Vagina (tissue), 2 donors: ENCODE data around the gene STXBP5. TPM values are rescaled to one million over a fixed set of nuclear protein-coding genes. Genes with fewer than 3 reads are reported as not detected.

Source experiments
- DNase-seq, 2 donors: peaks; one replicate each; pipeline ENCODE4 v3.0.0-alpha.2; 2017; ENCODE audit errors: extremely low spot score in 2 of 2
- H3K27ac ChIP-seq: fragments of 200-600 bp; sonication (generic); one replicate; pipeline ENCODE4 v1.5.1; 2019
- H3K27me3 ChIP-seq: fragments of 200-600 bp; sonication (generic); one replicate; pipeline ENCODE4 v1.5.1; 2019
- H3K36me3 ChIP-seq, 2 donors: fragments of 200-600 bp; sonication (generic); one replicate each; pipeline ENCODE4 v1.5.1; 2017 to 2019
- H3K4me1 ChIP-seq: fragments of 200-600 bp; sonication (generic); one replicate; pipeline ENCODE4 v1.5.1; 2019
- H3K4me3 ChIP-seq, 2 donors: fragments of 200-600 bp; sonication (generic); 1 replicate in 1 of 2; 2 replicates in 1 of 2; pipeline ENCODE4 v1.5.1; 2016 to 2019
- H3K9me3 ChIP-seq: fragments of 200-600 bp; sonication (generic); one replicate; pipeline ENCODE4 v1.5.1; 2019
- CTCF ChIP-seq, 3 experiments: fragments of 450-650 bp in 2 of 3; fragments of 200-600 bp in 1 of 3; sonication (generic) in 1 of 3; IDR thresholded peaks; one replicate each; pipeline ENCODE4 v1.5.1; 2017 to 2019; ENCODE audit warnings: antibody characterized with exemption in 3 of 3, mild to moderate bottlenecking in 2 of 3, moderate library complexity in 2 of 3
- POLR2A ChIP-seq, 2 donors: fragments of 450-650 bp; IDR thresholded peaks; one replicate each; pipeline ENCODE4 v1.6.1; 2017; ENCODE audit warnings: antibody characterized with exemption in 2 of 2, mild to moderate bottlenecking in 2 of 2, moderate library complexity in 2 of 2
- POLR2AphosphoS5 ChIP-seq, 2 donors: sonication (generic); formaldehyde crosslinking; IDR thresholded peaks; one replicate each; pipeline ENCODE4 v1.9.0; 2017; ENCODE audit warnings: antibody characterized with exemption in 2 of 2, mild to moderate bottlenecking in 2 of 2, low read depth in 1 of 2; ENCODE audit not compliant: insufficient read depth in 1 of 2
- intact Hi-C: fragments of 100-400 bp; cut with DNase I; formaldehyde crosslinking; loops from one replicate; pipeline ENCODE4 v1.15.1; 2023
- total RNA-seq: library from RNA; depleted of rRNA; stranded (reverse); fragments of >200 nt; gene quantifications from one replicate; pipeline ENCODE4 v1.2.3, GENCODE V29; 2016

STXBP5 gene
- total RNA-seq, 1 donor from 2014 or later, result 33.9 TPM

DNA sequence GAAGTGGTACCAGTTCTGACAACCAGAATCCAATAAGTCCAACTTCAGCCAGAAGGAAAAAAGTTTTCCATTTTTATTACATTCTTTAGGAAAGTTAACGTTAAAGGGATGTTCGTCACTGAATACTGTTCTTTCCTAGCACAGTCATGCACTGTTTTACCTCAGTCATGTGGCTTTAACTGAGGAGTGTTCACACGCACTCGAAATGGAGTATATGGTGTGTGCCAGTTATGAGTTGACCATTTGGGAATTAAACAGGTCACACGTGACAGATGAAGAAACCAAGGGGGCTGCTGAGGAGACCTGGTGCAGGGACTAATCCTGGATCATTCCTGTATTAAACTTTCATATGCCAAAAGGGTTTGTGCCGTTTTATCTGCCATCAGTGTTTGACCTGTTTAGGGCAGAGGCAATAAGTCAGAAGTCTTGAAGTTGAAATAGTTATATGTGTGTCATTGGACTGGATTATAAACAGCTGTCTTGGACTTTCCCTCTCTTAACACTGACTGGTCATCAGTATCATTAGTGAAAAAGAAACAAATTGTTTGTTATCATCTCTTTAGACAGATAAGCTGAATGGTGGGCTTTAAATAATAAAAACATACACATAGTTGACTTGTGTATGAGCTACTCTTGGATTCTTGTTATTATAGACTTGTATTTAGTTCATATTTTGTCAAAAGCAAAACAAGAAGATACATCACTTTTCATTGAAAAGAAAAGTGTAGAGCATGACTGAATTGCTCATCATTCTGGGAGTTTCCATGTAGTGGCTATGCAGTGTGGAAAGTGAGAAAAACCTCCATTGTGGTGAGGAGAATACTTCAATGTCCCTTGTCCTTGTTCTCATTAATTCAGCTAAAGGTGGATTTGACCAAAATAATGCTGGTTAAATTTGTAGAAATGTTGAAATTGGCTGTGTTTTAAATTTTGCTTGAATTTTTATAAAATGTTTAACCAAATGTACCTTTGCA lies 180.8 kb downstream of the STXBP5 start:
- Histone ChIP-seq H3K27me3 (no peaks in the 10 kb centered on the region), H3K4me1 (no peaks in the 10 kb centered on the region), H3K27ac (no peak overlapping the region), H3K4me3 (no peak overlapping the region), H3K36me3 (peaks cover 0 to 13% of the 10 kb centered on the region in 2 donors), H3K9me3 (no peaks in the 10 kb centered on the region)
- intact Hi-C loops, result no loop called here
- DNase-seq, result no peak
- TF ChIP-seq POLR2A (IDR thresholded peaks at IDR 0.05) (no peak), POLR2AphosphoS5 (IDR thresholded peaks at IDR 0.05; ENCODE audit: insufficient read depth in 1 of 2, low read depth in 1 of 2) (no peak), CTCF (IDR thresholded peaks at IDR 0.05) (no peak)

- H3K9me3 ChIP-seq, result no peaks in the 10 kb centered on the region
- H3K4me1 ChIP-seq, result no peaks in the 10 kb centered on the region
- no peak overlapping the region for H3K27ac ChIP-seq
- intact Hi-C loops, result no loop called here
- H3K27me3 ChIP-seq, result no peaks in the 10 kb centered on the region
- H3K4me3 ChIP-seq, result no peak overlapping the region
- DNase-seq, result no peak
- TF ChIP-seq CTCF (IDR thresholded peaks at IDR 0.05), result no peak
- no peak for TF ChIP-seq POLR2AphosphoS5 (IDR thresholded peaks at IDR 0.05; ENCODE audit: insufficient read depth in 1 of 2, low read depth in 1 of 2)
- no peak for TF ChIP-seq POLR2A (IDR thresholded peaks at IDR 0.05)
- peaks cover 0 to 4% of the 10 kb centered on the region in 2 donors for H3K36me3 ChIP-seq
These were observed 185.2 kb downstream of the STXBP5 start for GRCh38 chr6:147389463-147389862.

DNA sequence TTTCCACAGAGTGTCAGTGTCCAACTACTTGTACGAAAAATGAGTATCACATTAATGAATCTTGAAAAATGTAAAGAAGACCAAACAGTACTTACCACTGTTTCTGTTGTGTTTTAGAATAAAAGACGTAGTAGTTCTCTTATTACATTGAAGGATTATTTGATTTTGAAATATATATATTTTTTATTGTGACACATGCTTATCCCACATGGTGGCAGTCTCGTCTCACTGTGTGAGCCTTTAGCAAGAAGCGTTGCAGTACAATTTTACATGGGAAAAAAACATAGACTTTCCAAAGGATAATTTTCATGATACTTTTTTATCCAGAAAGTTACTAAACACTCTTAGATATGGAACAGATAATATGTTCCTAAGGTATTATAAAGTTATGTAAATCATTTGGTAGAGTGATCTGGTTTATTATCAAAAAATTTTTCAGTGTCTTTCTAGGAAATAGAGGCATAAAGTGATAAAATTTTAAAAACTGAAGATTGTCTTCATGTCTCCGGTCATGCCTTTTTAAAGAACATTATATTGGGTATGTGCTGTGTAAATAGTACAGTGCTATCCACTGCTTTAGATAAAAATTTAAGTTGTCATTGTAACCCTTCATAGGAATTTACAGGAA lies 186.8 kb downstream of the STXBP5 start:
- H3K9me3 ChIP-seq, result no peaks in the 10 kb centered on the region
- no peak for DNase-seq
- no peaks in the 10 kb centered on the region for H3K4me1 ChIP-seq
- H3K27ac ChIP-seq, result no peak overlapping the region
- no peaks in the 10 kb centered on the region for H3K27me3 ChIP-seq
- no peaks in the 10 kb centered on the region for H3K36me3 ChIP-seq
- no peak for TF ChIP-seq POLR2AphosphoS5 (IDR thresholded peaks at IDR 0.05; ENCODE audit: insufficient read depth in 1 of 2, low read depth in 1 of 2)
- TF ChIP-seq CTCF (IDR thresholded peaks at IDR 0.05), result no peak
- no peak for TF ChIP-seq POLR2A (IDR thresholded peaks at IDR 0.05)
- H3K4me3 ChIP-seq, result no peak overlapping the region
- intact Hi-C loops, result no loop called here

DNA sequence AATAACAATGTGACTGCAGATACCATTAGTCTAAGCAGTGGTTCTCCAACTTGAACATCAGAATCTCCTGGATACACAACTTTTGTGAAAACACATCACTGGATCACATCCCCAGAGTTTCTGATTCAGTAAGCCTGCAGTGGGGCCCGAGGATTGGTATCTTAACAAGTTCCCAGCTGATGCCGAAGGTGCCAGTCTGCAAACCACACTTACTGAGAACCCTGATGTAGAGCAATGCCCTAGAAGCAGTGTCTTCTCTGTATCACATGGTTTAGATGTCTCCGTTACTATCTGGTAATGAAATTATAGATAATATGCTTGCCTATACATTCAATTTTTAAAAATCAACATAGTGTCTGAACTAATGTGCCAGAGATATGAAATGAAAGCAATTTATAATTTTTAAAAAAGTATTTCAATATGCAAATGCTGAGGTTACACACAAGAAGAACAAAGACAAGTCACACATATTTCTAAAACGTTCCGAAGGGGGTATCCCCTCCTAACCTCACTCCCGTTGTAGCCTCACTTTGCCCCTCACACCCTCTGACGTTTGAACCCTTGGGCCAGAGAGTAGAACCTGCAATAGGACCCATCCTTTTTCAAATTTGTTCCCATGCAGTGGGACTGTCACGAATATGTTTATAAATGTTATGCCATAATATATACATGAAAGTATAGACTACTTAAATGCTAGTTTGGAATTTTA lies 188.9 kb downstream of the STXBP5 start:
- intact Hi-C loops, result no loop called here
- H3K36me3 ChIP-seq, result no peaks in the 10 kb centered on the region
- no peaks in the 10 kb centered on the region for H3K27me3 ChIP-seq
- no peak for TF ChIP-seq POLR2AphosphoS5 (IDR thresholded peaks at IDR 0.05; ENCODE audit: insufficient read depth in 1 of 2, low read depth in 1 of 2)
- TF ChIP-seq CTCF (IDR thresholded peaks at IDR 0.05), result no peak
- no peak for TF ChIP-seq POLR2A (IDR thresholded peaks at IDR 0.05)
- H3K27ac ChIP-seq, result no peak overlapping the region
- no peak overlapping the region for H3K4me3 ChIP-seq
- no peaks in the 10 kb centered on the region for H3K4me1 ChIP-seq
- no peaks in the 10 kb centered on the region for H3K9me3 ChIP-seq
- no peak for DNase-seq
